Measurements from ENCODE around the gene ECSIT. TPM values are rescaled to one million over a fixed set of nuclear protein-coding genes. Genes with fewer than 3 reads are reported as not detected.

The ECSIT gene
- polyA plus RNA-seq, 1 donor from 2014 or later = 98.3 TPM

DNA sequence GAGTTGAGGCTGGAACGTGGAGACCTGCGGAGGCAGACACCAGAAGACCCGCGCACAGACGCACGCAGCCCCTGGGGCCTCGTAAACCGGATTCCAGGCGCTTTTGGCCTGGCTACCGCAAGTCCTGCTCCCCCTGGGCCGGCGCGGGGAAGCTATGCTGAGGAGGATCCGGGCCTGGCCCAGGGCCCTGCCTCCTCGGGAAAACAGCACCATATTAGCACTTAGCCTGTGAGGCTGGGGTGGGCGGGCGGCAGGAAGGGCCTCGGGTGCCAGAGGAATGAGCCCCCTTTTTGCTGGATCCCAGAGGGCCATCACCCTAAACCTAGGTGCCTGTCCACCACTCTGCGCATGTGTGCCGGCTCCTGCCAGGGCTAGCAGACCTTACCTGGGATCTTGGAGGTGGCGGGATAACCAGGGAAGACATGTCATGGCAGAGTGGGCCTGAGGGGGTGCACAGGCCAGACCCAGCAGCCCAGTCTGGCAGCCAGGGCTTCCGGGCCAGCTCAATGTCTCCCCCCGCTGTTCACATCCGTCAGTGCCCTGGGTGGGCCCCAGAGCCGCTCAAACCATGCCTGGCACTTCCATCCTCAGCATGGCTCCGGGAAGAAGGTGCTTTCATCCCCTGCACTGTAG is 22.8 kb upstream of the ECSIT start:
- Histone ChIP-seq H2AFZ (ENCODE audit: low read depth, low read length) (no peak overlapping the region), H3F3A (ENCODE audit: insufficient read depth, low read length, poor library complexity, severe bottlenecking) (no peaks in the 10 kb centered on the region), H3K4me3 (ENCODE audit: low read length) (no peak overlapping the region), H3K36me3 (ENCODE audit: insufficient read depth, low read length) (no peaks in the 10 kb centered on the region), H3K79me2 (replicated peaks; ENCODE audit: insufficient read depth, low read length) (peaks cover 2% of the 10 kb centered on the region), H4K20me1 (ENCODE audit: insufficient read depth) (no peaks in the 10 kb centered on the region), H3K9ac (ENCODE audit: low read length) (no peak overlapping the region), H3K9me2 (ENCODE audit: insufficient read depth, low read length) (no peaks in the 10 kb centered on the region), H3K27ac (ENCODE audit: low read length) (no peak overlapping the region), H3K27me3 (ENCODE audit: insufficient read depth, low read depth, low read length) (no peaks in the 10 kb centered on the region), H3K9me3 (ENCODE audit: low read length) (no peaks in the 10 kb centered on the region), H3K4me2 (ENCODE audit: low read length) (no peak overlapping the region)
- TF ChIP-seq POLR2AphosphoS5 (IDR thresholded peaks at IDR 0.05) (no peak), SMC3 (conservative IDR thresholded peaks at IDR 0.05; ENCODE audit: poor library complexity) (no peak), RAD21 (conservative IDR thresholded peaks at IDR 0.05) (peak; percentile 36)
- TF ChIP-seq, protein P1, sequence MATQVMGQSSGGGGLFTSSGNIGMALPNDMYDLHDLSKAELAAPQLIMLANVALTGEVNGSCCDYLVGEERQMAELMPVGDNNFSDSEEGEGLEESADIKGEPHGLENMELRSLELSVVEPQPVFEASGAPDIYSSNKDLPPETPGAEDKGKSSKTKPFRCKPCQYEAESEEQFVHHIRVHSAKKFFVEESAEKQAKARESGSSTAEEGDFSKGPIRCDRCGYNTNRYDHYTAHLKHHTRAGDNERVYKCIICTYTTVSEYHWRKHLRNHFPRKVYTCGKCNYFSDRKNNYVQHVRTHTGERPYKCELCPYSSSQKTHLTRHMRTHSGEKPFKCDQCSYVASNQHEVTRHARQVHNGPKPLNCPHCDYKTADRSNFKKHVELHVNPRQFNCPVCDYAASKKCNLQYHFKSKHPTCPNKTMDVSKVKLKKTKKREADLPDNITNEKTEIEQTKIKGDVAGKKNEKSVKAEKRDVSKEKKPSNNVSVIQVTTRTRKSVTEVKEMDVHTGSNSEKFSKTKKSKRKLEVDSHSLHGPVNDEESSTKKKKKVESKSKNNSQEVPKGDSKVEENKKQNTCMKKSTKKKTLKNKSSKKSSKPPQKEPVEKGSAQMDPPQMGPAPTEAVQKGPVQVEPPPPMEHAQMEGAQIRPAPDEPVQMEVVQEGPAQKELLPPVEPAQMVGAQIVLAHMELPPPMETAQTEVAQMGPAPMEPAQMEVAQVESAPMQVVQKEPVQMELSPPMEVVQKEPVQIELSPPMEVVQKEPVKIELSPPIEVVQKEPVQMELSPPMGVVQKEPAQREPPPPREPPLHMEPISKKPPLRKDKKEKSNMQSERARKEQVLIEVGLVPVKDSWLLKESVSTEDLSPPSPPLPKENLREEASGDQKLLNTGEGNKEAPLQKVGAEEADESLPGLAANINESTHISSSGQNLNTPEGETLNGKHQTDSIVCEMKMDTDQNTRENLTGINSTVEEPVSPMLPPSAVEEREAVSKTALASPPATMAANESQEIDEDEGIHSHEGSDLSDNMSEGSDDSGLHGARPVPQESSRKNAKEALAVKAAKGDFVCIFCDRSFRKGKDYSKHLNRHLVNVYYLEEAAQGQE (IDR thresholded peaks at IDR 0.05; ENCODE audit: borderline replicate concordance) = no peak

DNA sequence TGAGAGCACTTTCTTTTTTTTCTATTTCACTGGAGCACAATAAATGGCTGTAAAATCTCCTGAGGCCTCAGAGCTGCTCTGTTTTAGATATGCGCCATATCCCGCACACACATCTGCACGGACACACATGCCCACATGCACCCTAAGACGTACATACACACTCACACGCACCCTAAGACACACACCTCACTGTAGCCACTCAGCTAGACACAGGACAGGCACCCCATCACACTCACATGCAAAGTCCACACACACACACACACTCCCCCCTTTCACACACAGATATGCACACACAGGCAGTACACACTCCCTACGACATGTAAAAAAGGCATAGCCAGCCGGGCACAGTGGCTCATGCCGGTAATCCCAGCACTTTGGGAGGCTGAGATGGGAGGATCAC is 21.3 kb upstream of the ECSIT start:
- H2AFZ ChIP-seq (ENCODE audit: low read depth, low read length) = no peak overlapping the region
- H3K79me2 ChIP-seq (replicated peaks; ENCODE audit: insufficient read depth, low read length) = no peaks in the 10 kb centered on the region
- H3F3A ChIP-seq (ENCODE audit: insufficient read depth, low read length, poor library complexity, severe bottlenecking) = no peaks in the 10 kb centered on the region
- no peaks in the 10 kb centered on the region for H3K9me3 ChIP-seq (ENCODE audit: low read length)
- no peaks in the 10 kb centered on the region for H4K20me1 ChIP-seq (ENCODE audit: insufficient read depth)
- no peaks in the 10 kb centered on the region for H3K9me2 ChIP-seq (ENCODE audit: insufficient read depth, low read length)
- H3K4me2 ChIP-seq (ENCODE audit: low read length) = no peak overlapping the region
- H3K27me3 ChIP-seq (ENCODE audit: insufficient read depth, low read depth, low read length) = no peaks in the 10 kb centered on the region
- no peak for TF ChIP-seq MXI1 (conservative IDR thresholded peaks at IDR 0.05; ENCODE audit: poor library complexity, severe bottlenecking)
- no peak for TF ChIP-seq RAD21 (conservative IDR thresholded peaks at IDR 0.05)
- TF ChIP-seq POLR2AphosphoS5 (IDR thresholded peaks at IDR 0.05) = peak; percentile 7
- TF ChIP-seq TAF1 (IDR thresholded peaks at IDR 0.05; ENCODE audit: low read depth) = no peak
- no peak overlapping the region for H3K27ac ChIP-seq (ENCODE audit: low read length)
- no peak overlapping the region for H3K4me3 ChIP-seq (ENCODE audit: low read length)
- H3K9ac ChIP-seq (ENCODE audit: low read length) = no peak overlapping the region
- no peaks in the 10 kb centered on the region for H3K36me3 ChIP-seq (ENCODE audit: insufficient read depth, low read length)

DNA sequence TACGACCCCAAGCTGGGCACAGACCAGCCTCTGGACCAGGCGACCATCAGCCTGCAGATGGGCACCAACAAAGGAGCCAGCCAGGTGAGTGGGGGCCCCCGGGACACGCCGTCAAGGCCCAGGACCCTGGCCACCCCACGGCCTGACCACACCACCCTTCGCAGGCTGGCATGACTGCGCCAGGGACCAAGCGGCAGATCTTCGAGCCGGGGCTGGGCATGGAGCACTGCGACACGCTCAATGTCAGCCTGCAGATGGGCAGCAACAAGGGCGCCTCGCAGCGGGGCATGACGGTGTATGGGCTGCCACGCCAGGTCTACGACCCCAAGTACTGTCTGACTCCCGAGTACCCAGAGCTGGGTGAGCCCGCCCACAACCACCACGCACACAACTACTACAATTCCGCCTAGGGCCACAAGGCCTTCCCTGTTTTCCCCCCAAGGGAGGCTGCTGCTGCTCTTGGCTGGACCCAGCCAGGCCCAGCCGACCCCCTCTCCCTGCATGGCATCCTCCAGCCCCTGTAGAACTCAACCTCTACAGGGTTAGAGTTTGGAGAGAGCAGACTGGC is 20.5 kb upstream of the ECSIT start:
- TF ChIP-seq, protein P1 (IDR thresholded peaks at IDR 0.05; ENCODE audit: borderline replicate concordance) = no peak
- no peak for TF ChIP-seq CTCF (IDR thresholded peaks at IDR 0.05; ENCODE audit: poor library complexity, severe bottlenecking)
- TF ChIP-seq SMC3 (conservative IDR thresholded peaks at IDR 0.05; ENCODE audit: poor library complexity) = no peak
- TF ChIP-seq TAF1 (IDR thresholded peaks at IDR 0.05; ENCODE audit: low read depth) = no peak
- no peak for TF ChIP-seq POLR2AphosphoS5 (IDR thresholded peaks at IDR 0.05)
- no peak for TF ChIP-seq RAD21 (conservative IDR thresholded peaks at IDR 0.05)

More for the DNA sequence above, 20.5 kb upstream of the ECSIT start:
- Histone ChIP-seq H3K79me2 (replicated peaks; ENCODE audit: insufficient read depth, low read length) (no peaks in the 10 kb centered on the region), H4K20me1 (ENCODE audit: insufficient read depth) (no peaks in the 10 kb centered on the region), H3K9me3 (ENCODE audit: low read length) (no peaks in the 10 kb centered on the region), H3K9ac (ENCODE audit: low read length) (no peak overlapping the region), H3K27ac (ENCODE audit: low read length) (no peak overlapping the region), H3K4me3 (ENCODE audit: low read length) (no peak overlapping the region), H3K9me2 (ENCODE audit: insufficient read depth, low read length) (no peaks in the 10 kb centered on the region), H3K27me3 (ENCODE audit: insufficient read depth, low read depth, low read length) (no peaks in the 10 kb centered on the region), H2AFZ (ENCODE audit: low read depth, low read length) (no peak overlapping the region), H3K36me3 (ENCODE audit: insufficient read depth, low read length) (no peaks in the 10 kb centered on the region), H3K4me2 (ENCODE audit: low read length) (no peak overlapping the region), H3F3A (ENCODE audit: insufficient read depth, low read length, poor library complexity, severe bottlenecking) (no peaks in the 10 kb centered on the region)

Data from neural cell (in vitro differentiated cells).